Erythroblast (primary cell): Measurements from ENCODE around the gene NCR2.

ENCODE experiments used
- GATA1 ChIP-seq: IDR thresholded peaks from 2 replicates; pipeline ENCODE4 v1.6.1; 2011; ENCODE audit warnings: low read depth, mild to moderate bottlenecking, control low read depth, low read length, moderate library complexity
- POLR2A ChIP-seq: IDR thresholded peaks from 2 replicates; pipeline ENCODE4 v1.6.1; 2011; ENCODE audit warnings: mild to moderate bottlenecking, low read length

DNA sequence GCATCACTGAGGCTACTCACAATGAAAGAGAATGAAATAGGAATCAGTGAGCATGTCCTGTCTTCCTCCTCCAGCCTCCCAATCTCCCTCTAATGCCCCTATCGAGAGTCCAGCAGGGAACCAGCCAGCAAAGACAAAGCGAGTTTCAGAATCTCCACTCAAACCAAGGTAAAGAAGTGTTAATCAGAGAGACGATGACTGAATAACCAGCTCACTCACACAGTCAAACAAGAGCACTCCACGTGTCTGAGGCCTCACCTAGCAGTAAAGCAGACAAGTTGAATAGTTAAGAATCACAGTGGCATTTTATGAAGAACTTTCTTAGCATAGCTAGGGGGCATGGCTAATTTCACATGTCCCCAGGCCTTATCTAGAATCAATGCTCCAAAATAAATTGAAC, 45.6 kb upstream of the NCR2 start:
- TF ChIP-seq POLR2A (no peak), GATA1 (no peak)
